HepG2 (cell line): ENCODE results near the gene FAM184B. TPM values are rescaled to one million over a fixed set of nuclear protein-coding genes. Genes with fewer than 3 reads are reported as not detected.
A peak's percentile ranks its signal among the peaks of the same experiment; 100 is the strongest.

Experiments used
- ATAC-seq: fragments of 200-7000 bp; cut with Tn5 transposase; 3 replicates; pipeline ENCODE4 v1.9.1; 2020; ENCODE audit warnings: mild to moderate bottlenecking, moderate library complexity
- BruUV-seq: library from RNA; stranded (reverse); fragments of 400-500 nt; replicated peaks from 2 replicates; lab custom pipeline; 2021; lab: Mats Ljungman, UMichigan
- CTCF ChIA-PET: fragments of 300-600 bp; formaldehyde crosslinking; extraction: SDS; loops from one replicate; lab custom pipeline; 2021; ENCODE audit warnings: low total read pairs, inconsistent platforms, low intra/inter-chr PET ratio; lab: Yijun Ruan, JAX
- POLR2A ChIA-PET: fragments of 350-600 bp; sonication (Branson Sonifier 250); formaldehyde crosslinking; loops from one replicate; lab custom pipeline; 2020; ENCODE audit warnings: antibody characterized with exemption, inconsistent platforms; lab: Yijun Ruan, JAX
- DNase-seq: peaks from one replicate; pipeline ENCODE4 v3.0.0-alpha.2; 2015; ENCODE audit warnings: low spot score
- FAIRE-seq: peaks from 3 replicates; lab custom pipeline; 2011; peaks lifted over from hg19 to GRCh38; lab: Jason Lieb, UNC
- H2AFZ ChIP-seq: one replicate; pipeline ENCODE4 v1.6.1; 2011; ENCODE audit warnings: low read length, inconsistent platforms
- H3K27ac ChIP-seq: fragments of 300-600 bp; 3 replicates; pipeline ENCODE4 v1.8.0; 2011; ENCODE audit warnings: mixed run types, mild to moderate bottlenecking, mixed read lengths, low read length, inconsistent platforms; ENCODE audit not compliant: insufficient read depth; ENCODE audit errors: extremely low read length
- H3K27me3 ChIP-seq, 2 experiments: fragments of 200-600 bp in 1 of 2; 2 replicates in 1 of 2; 3 replicates in 1 of 2; pipeline versions ENCODE4 v1.6.0 to v1.8.0; 2011; ENCODE audit warnings: low read length in 2 of 2, mild to moderate bottlenecking in 2 of 2, moderate library complexity in 2 of 2, inconsistent platforms in 1 of 2; ENCODE audit not compliant: insufficient read depth in 2 of 2, control insufficient read depth in 1 of 2
- H3K36me3 ChIP-seq, 2 experiments: fragments of 200-600 bp in 1 of 2; replicated peaks in 1 of 2; 2 replicates in 1 of 2; 3 replicates in 1 of 2; pipeline versions ENCODE4 v1.5.1 to v1.8.0; 2011; ENCODE audit warnings: low read length in 2 of 2, inconsistent platforms in 1 of 2; ENCODE audit not compliant: insufficient read depth in 2 of 2, control insufficient read depth in 1 of 2
- H3K4me1 ChIP-seq: 2 replicates; pipeline ENCODE4 v1.5.1; 2012; ENCODE audit warnings: low read length, inconsistent platforms; ENCODE audit not compliant: insufficient read depth
- H3K4me2 ChIP-seq: 2 replicates; pipeline ENCODE4 v1.6.0; 2011; ENCODE audit warnings: low read depth, low read length, inconsistent platforms
- H3K4me3 ChIP-seq, 3 experiments: fragments of 200-600 bp in 1 of 3; sonication (generic), shearing (Covaris generic) in 1 of 3; replicated peaks in 1 of 3; 2 replicates each; pipeline ENCODE4 v1.5.1; 2011 to 2016; ENCODE audit warnings: low read length in 3 of 3, inconsistent platforms in 2 of 3, low read depth in 2 of 3, mild to moderate bottlenecking in 2 of 3, control low read depth in 1 of 3, mixed read lengths in 1 of 3; ENCODE audit not compliant: insufficient read depth in 1 of 3
- H3K79me2 ChIP-seq: one replicate; pipeline ENCODE4 v1.6.1; 2011; ENCODE audit warnings: low read length, inconsistent platforms; ENCODE audit not compliant: insufficient read depth
- H3K9ac ChIP-seq: 2 replicates; pipeline ENCODE4 v1.6.0; 2011; ENCODE audit warnings: mild to moderate bottlenecking, low read depth, low read length, inconsistent platforms; ENCODE audit not compliant: insufficient read depth
- H3K9me3 ChIP-seq: 2 replicates; pipeline ENCODE4 v1.5.1; 2012; ENCODE audit warnings: mild to moderate bottlenecking, low read length
- H4K20me1 ChIP-seq: 2 replicates; pipeline ENCODE4 v1.6.0; 2011; ENCODE audit warnings: inconsistent platforms, mild to moderate bottlenecking, low read length, moderate library complexity; ENCODE audit not compliant: insufficient read depth
- CCDC6 ChIP-seq: sonication (generic); formaldehyde crosslinking; IDR thresholded peaks from 2 replicates; pipeline ENCODE4 v1.8.1; 2022; ENCODE audit warnings: mild to moderate bottlenecking, missing genetic modification reagents, moderate library complexity
- MYNN ChIP-seq: sonication (generic); formaldehyde crosslinking; IDR thresholded peaks from 2 replicates; pipeline ENCODE4 v1.4.0; 2020; ENCODE audit warnings: mild to moderate bottlenecking, low read depth, missing genetic modification reagents
- RBFOX2 ChIP-seq: fragments of 200-400 bp; formaldehyde crosslinking; IDR thresholded peaks from 2 replicates; pipeline ENCODE4 v1.6.1; 2017; ENCODE audit warnings: low read depth, mild to moderate bottlenecking, low read length
- SMAD3 ChIP-seq: sonication (generic); formaldehyde crosslinking; IDR thresholded peaks from 2 replicates; pipeline ENCODE4 v1.4.0; 2020; ENCODE audit warnings: missing genetic modification reagents
- ZBTB38 ChIP-seq: sonication (generic); formaldehyde crosslinking; IDR thresholded peaks from 2 replicates; pipeline ENCODE4 v1.5.1; 2020; ENCODE audit warnings: mild to moderate bottlenecking, missing genetic modification reagents
- WGBS: methylation state at CpG from one replicate; pipeline ENCODE4 v1.1.6; 2017; ENCODE audit warnings: low lambda C conversion rate; 5-methylcytosine and 5-hydroxymethylcytosine counted together
- in situ Hi-C: cut with HindIII; loops from 2 replicates; pipeline ENCODE4 v1.10.0; 2017; ENCODE audit warnings: low pct_unique_long_range_greater_than_20kb; ENCODE audit not compliant: extremely low pct_ligation_motif_present
- intact Hi-C: fragments of 100-400 bp; cut with micrococcal nuclease; formaldehyde crosslinking; loops from one replicate; pipeline ENCODE4 v1.10.0; 2022; ENCODE audit not compliant: unreplicated experiment
- polyA plus RNA-seq, 8 experiments: library from polyadenylated mRNA; depleted of rRNA in 3 of 8; stranded (reverse) in 7 of 8; unstranded in 1 of 8; fragments of >200 nt; fragmentation: Illumina TruSeq in 4 of 8; extraction: Trizol in 4 of 8; gene quantifications; 2 replicates each; pipeline versions ENCODE4 v1.2.1 to v1.2.3, GENCODE V29; 2011 to 2016; ENCODE audit warnings: low read depth in 4 of 8, missing spikeins in 1 of 8, mixed read lengths in 1 of 8; ENCODE audit not compliant: insufficient read depth in 1 of 8
- total RNA-seq, 5 experiments: library from RNA; depleted of rRNA; stranded (reverse); fragments of >200 nt; fragmentation: Illumina TruSeq; extraction: Trizol; gene quantifications; 2 replicates each; pipeline ENCODE4 v1.2.3, GENCODE V29; 2016; ENCODE audit warnings: low read depth in 1 of 5
- TF ChIP-seq, protein P1 (sequence below): sonication (generic); formaldehyde crosslinking; conservative IDR thresholded peaks from 2 replicates; pipeline ENCODE4 v1.4.0; 2020; ENCODE audit warnings: missing genetic modification reagents
- TF ChIP-seq, protein P2 (sequence below): sonication (generic); formaldehyde crosslinking; IDR thresholded peaks from 2 replicates; pipeline ENCODE4 v1.5.0; 2020; ENCODE audit warnings: mild to moderate bottlenecking, missing genetic modification reagents

FAM184B gene
- total and polyA plus RNA-seq, 2 of the 13 experiments (the other 11 are each of a cell fraction or from before 2014, with no cell fraction given) = not detected

DNA sequence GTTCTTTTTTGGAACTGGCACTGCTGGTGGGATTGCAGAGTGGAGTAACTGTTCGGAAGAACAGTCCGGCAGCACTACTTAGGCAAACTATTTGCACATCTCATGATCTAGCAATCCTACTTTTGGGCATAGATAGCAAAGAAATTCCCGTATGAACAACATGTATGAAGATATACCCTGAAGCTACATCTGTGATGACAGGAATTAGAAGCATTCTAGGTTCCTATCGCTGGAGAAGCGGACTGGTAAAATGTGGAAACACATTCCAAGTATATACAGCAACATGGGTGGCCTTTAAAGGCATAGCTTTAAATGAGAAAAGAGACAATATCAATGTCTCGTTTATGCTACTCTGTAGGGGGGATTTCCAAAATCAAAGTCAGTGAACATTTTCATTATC lies 26.0 kb upstream of the FAM184B start:
- Histone ChIP-seq H3K4me1 (peaks cover 34% of the 10 kb centered on the region), H3K9me3 (no peaks in the 10 kb centered on the region), H3K27ac (no peak overlapping the region), H2AFZ (no peak overlapping the region), H3K27me3 (no peaks in the 10 kb centered on the region; a peak in 1 of 5 replicates), H3K79me2 (peaks cover 79% of the 10 kb centered on the region), H3K4me2 (peak overlapping the region; percentile 92), H3K36me3 (peaks cover 8 to 32% of the 10 kb centered on the region in 2 experiments), H3K9ac (peak overlapping the region; percentile 47; the same call in 1 of the 2 replicates), H3K4me3 (peak overlapping the region; percentile 19 to 93 (median 38); a peak in 5 of 6 replicates)
- 80% methylated on average over 6 of the region's 6 CpGs for WGBS
- ChIA-PET CTCF (no interaction called here), POLR2A (no interaction called here)
- FAIRE-seq (no peak), DNase-seq (no peak), ATAC-seq (no peak)
- no TSS peak for BruUV-seq
- intact Hi-C loops = loop anchor here (5.0 kb wide), 1 partner anchor 210 kb away; no protein-coding TSS in a partner anchor
- in situ Hi-C loops = loop anchor here (10.0 kb wide), 1 partner anchor 253 kb away; no protein-coding TSS in a partner anchor
- no peak for TF ChIP-seq ZBTB38 (CRISPR knock-in tag)
- TF ChIP-seq, protein P1, sequence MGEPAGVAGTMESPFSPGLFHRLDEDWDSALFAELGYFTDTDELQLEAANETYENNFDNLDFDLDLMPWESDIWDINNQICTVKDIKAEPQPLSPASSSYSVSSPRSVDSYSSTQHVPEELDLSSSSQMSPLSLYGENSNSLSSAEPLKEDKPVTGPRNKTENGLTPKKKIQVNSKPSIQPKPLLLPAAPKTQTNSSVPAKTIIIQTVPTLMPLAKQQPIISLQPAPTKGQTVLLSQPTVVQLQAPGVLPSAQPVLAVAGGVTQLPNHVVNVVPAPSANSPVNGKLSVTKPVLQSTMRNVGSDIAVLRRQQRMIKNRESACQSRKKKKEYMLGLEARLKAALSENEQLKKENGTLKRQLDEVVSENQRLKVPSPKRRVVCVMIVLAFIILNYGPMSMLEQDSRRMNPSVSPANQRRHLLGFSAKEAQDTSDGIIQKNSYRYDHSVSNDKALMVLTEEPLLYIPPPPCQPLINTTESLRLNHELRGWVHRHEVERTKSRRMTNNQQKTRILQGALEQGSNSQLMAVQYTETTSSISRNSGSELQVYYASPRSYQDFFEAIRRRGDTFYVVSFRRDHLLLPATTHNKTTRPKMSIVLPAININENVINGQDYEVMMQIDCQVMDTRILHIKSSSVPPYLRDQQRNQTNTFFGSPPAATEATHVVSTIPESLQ = no peak
- no peak for TF ChIP-seq CCDC6 (CRISPR knock-in tag)
- no peak for TF ChIP-seq SMAD3 (CRISPR knock-in tag)
- TF ChIP-seq MYNN (CRISPR knock-in tag) = no peak
- TF ChIP-seq, all 625 proteins: peak for 0
- peaks cover 34% of the 10 kb centered on the region for H4K20me1 ChIP-seq

DNA sequence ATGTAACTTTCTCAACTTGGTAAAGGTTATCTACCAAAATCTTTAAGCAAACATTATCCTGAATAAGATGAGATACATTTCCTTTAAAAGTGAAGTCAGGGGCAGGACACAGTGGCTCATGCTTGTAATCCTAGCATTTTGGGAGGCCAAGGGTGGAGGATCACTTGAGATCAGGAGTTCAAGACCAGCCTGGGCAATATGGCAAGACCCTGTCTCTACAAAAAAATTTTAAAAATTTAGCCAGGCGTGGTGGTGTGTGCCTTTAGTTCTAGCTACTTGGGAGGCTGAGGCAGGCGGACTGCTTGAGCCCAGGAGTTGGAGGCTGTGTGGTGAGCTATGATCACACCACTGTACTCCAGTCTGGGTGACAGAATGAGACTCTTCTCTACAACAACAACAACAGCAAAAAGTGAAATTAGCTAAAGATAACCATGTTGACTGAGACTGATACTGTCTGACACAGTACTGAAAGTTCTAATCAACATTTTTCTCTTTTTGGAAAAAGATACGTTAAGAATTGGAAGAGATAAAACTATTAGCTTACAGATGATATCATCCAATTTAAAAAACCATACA lies 24.2 kb upstream of the FAM184B start:
- peaks cover 34% of the 10 kb centered on the region for H4K20me1 ChIP-seq
- H3K9ac ChIP-seq = no peak overlapping the region
- H3K79me2 ChIP-seq = peaks cover 63% of the 10 kb centered on the region
- no peaks in the 10 kb centered on the region for H3K9me3 ChIP-seq
- no peak overlapping the region for H3K4me3 ChIP-seq
- peaks cover 30% of the 10 kb centered on the region for H3K4me1 ChIP-seq
- DNase-seq (no peak), FAIRE-seq (no peak), ATAC-seq (no peak)
- BruUV-seq = no TSS peak
- no peak overlapping the region for H2AFZ ChIP-seq
- intact Hi-C loops = loop anchor here (5.0 kb wide), 1 partner anchor 208 kb away; no protein-coding TSS in a partner anchor
- ChIA-PET CTCF (no interaction called here), POLR2A (no interaction called here)
- no peaks in the 10 kb centered on the region; a peak in 1 of 5 replicates for H3K27me3 ChIP-seq
- in situ Hi-C loops = loop anchor here (10.0 kb wide), 1 partner anchor 251 kb away; no protein-coding TSS in a partner anchor
- 95% methylated on average over 3 of the region's 3 CpGs for WGBS
- TF ChIP-seq RBFOX2 = no peak
- TF ChIP-seq, protein P2, sequence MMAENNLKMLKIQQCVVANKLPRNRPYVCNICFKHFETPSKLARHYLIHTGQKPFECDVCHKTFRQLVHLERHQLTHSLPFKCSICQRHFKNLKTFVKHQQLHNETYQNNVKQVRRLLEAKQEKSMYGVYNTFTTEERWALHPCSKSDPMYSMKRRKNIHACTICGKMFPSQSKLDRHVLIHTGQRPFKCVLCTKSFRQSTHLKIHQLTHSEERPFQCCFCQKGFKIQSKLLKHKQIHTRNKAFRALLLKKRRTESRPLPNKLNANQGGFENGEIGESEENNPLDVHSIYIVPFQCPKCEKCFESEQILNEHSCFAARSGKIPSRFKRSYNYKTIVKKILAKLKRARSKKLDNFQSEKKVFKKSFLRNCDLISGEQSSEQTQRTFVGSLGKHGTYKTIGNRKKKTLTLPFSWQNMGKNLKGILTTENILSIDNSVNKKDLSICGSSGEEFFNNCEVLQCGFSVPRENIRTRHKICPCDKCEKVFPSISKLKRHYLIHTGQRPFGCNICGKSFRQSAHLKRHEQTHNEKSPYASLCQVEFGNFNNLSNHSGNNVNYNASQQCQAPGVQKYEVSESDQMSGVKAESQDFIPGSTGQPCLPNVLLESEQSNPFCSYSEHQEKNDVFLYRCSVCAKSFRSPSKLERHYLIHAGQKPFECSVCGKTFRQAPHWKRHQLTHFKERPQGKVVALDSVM = peak; percentile 64; the same call in 1 of the 2 replicates
- no peak overlapping the region for H3K4me2 ChIP-seq
- H3K36me3 ChIP-seq = peaks cover 10 to 37% of the 10 kb centered on the region in 2 experiments
- no peak overlapping the region for H3K27ac ChIP-seq
